HG03097 (cell line): Measurements from ENCODE around the gene MYH9.
"Not testable (repeated sequence)": the region's sequence is repeated elsewhere in the genome, so short reads cannot be mapped to it uniquely, and the experiment has no call there.

ENCODE experiments used
- ATAC-seq: cut with Tn5 transposase; IDR thresholded peaks from one replicate; pipeline ENCODE4 v1.9.1; 2021; ENCODE audit not compliant: unreplicated experiment, low FRiP score

The MYH9 gene

DNA sequence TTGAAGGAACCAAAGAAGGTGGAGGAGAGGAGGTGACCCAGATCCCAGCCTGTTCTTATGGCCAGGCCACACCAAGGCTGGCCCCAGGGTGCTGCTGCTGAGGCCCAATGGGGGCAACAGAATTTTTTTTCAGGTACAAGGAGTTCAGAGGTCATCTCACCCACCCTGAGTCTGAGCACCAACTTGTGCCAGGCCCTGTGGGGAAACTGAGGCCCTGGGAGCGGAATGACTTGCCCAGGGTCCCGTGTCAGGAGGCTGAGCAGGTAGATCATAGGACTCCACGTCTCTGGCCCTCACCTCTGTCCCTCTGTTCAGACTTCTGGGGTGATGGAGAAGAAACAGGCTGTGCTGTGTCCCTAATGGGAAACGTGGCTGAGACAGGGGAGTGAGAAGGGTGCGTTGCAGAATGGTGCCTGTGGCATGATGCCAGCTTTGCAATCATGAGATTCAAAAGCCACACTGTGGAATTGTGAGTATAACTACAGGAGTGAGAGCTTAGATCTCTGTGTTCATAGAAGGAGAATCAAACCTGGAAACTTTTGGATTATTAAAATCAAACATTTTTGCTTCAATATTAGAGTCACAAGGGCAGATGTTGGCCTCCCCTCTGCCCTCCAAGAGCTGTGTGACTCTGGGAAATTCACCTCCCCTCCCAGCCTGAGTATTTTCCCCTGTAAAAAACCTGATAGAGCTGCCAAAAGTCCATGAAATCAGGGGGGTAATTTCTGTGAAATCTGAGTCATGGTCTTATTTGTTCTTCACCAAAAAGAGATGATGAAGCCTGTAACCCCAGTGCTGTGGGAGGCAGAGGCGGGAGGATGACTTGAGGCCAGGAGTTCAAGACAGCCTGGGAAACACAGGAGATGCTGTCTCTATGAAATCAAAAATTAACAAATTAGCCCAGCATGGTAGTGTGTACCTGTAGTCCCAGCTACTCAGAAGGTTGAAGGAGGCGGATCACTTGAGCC, 134.0 kb downstream of the MYH9 start:
- ATAC-seq: no peak

DNA sequence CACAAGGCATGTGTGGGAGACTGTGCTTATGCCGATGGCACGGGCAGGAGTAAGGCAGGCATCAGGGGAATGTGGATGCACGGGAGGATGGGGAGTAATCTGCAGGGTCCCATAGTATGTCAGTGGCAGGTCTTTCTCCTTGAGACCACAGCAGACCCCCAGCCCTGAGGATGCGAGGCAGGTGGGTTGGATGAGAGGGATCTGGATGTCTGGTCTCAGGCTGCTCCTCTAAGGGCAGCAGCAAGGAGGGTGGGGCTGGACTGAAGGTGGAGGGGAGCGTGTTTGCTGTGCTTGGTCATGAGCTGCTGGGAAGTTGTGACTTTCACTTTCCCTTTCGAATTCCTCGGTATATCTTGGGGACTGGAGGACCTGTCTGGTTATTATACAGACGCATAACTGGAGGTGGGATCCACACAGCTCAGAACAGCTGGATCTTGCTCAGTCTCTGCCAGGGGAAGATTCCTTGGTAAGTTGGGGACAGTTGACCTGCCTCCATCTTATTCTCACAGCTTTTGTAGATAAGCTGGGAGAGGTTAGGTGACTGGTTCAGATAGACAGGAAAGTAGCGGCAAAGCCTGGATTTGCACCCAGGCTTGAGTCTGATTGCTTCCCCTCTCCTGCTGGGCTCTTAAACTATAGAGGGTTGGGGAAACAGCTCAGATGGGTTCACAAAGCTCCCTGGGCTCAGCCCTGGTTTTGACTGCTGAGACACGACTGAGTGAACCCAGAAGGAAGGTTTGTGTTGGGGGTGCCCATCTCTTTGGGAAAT, 134.8 kb downstream of the MYH9 start, which contains the start of gene APOL1:
Gene APOL1 (plus strand): TSS at position 380 of the 769 bp plus-strand sequence. CDS start 1,823 bp downstream, outside the sequence.
- ATAC-seq: peak; percentile 61

DNA sequence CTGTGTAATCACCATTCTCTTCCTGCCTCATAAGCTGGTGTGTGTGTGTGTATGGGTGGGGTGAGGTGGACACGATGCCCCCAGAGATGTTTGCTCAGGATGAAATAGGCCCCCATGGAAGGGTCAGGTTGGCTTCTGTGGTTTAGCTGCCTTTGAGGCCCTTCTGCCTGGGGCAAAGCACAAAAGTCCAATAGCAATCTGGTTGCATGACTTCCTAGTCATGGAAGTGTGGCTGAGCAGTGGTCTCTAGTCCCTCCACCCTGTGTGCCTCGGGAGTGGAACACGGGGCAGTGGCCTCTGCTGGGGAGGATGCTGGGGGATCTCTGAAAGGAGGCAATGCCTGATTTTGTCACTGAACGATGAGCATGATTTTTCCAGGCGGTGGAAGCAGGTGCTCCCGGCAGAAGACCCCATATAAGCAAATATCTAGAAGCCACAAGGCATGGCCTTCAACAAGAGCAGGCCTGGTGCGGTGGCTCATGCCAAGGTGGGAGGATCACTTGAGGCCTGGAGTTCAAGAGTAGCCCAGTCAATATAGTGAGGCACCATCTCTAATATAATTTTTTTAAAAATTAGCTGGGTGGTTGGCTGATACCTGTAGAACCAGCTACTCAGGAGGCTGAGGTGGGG, 135.7 kb downstream of the MYH9 start:
- not testable (repeated sequence) for ATAC-seq

DNA sequence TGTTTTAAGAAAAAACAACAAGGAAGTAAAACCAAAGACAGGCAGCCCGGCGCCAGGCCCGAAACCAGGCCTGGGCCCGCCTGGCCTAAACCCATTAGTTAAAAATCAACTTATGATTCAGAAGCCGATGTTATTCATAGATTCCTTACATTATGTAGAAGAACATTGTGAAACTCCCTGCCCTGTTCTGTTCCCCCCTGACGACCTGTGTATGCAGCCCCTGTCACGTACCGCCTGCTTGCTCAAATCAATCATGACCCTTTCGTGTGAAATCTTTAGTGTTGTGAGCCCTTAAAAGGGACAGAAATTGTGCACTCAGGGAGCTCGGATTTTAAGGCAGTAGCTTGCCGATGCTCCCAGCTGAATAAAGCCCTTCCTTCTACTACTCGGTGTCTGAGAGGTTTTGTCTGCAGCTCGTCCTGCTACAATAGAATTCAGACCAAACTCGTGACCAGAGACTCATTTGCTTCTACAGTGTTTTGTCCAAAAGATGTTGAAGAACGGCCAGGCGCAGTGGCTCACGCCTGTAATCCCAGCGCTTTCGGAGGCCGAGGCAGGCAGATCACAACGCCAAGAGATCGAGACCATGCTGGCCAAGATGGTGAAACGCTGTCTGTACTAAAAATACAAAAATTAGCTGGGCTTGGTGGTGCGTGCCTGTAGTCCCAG, 137.3 kb downstream of the MYH9 start:
- ATAC-seq: not testable (repeated sequence)

DNA sequence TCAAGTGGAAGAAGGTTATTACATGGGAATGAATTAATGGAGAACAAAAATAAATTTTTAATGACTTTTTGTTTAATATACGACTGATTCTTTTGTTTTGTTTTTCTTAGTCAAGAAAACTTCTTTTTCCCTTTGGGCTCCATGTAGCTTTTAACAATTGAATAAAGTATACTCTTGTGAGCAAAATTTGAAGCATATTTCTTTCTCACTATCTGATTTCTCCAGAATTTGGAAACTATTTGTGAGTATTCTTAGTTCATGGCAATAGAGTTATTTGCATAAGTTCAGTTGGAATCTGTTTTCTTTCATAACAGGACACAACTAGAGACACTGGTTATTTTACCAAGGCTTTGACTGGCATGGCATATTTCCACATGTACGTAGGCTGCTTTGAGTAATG, 138.6 kb downstream of the MYH9 start:
- ATAC-seq: no peak

DNA sequence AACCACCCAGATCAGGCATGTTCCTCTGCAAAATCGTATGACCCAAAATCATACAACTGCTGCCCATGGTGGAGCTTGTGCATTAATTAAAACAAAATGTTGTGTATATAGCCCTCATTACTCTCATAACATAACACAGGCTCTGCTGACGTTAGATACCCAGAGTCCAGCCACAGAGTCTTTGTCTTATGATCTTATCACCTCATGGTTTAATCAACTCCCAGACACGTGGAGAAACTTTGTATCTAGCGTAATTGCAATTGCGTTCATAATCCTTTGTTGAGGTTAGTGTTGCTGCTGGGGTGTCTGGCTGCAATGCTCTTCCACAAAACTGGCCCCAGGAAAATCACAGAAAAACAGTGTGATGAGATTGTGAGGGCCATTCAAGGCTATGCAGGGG, 139.8 kb downstream of the MYH9 start:
- no peak for ATAC-seq

DNA sequence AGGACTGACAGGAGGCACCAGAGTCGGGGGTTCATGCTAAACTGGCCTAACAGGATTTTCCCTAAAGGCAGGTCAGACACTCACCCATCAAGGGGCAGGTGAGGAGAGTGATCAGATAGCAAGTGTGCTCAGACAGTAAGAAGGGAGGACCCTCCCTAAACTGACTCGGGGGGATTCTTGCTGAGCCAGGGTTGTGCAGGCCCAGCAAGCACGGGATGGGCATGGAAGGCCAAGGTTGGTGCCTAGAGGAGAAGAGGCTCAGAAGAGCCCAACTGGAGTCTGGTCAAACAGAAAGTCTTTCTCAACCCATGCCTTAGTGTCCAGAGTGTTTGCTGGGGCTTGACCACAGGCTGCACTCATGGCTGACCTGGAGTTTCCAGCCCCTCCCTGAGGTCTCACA, 141.0 kb downstream of the MYH9 start:
- no peak for ATAC-seq

DNA sequence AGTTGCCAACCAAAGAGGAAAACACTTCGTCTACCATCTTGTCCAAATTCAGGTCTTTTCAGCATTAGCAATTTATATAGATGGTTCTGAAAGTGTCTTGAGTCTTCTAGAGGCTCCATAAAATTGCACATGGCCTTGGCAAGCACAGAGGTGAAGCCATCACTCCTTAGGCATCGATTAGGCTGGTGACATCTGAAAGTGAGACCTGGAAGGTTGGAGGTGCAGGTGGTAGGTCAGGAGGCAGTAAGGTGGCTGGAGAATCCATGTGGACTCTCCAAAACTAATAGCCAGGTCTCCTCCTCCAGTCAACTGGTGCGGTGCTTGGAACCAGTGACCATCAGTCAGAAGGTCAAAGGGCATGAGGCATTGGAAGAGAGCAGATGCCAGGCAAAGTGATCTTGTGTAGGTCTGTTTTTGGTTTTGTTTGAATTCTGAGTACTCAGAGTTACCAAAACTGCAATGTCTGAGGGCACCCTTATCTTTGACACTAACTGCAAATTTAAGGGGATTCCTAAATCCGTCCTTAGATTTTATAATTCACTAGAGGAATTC, 141.9 kb downstream of the MYH9 start:
- ATAC-seq: no peak

DNA sequence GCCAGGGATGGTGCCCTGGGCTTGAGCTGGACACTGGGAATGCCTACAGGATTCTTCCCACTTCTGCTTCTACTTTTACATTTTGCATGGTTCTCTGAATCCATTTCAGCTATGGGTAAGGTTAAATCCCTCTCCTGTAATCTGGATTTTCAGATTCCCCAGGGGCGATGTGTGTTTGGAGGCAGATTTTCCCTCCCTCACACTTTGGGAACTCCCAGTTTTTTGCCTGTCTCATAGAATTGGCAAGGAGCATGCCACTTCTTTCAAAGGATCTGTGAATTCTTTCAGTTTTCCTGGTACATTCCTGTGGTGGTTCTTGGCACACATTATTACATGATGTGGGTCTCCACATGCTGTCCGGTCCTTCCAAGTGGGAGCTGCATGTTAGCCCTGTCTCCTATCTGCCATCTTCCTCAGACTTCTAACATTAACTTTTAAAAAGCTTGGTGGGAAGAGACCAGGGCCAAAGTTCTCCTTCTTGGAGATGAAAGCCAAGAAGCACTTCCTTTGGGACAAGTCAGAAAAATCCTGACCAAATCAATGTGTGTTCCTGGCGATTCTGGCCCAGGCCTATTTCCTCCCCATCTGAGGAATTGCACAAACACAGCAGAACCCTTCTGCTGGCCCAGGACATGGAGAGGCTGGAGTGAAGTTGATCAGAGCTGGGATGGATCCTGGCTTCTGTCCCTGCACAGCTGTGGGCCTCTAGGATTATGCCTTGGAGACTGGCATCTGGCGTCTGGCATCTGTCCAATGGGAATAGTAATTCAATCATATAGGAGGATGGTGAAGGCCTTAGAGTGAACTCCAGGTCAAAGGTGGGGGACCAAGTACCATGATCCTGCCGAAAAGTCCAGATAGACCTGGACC, 143.0 kb downstream of the MYH9 start:
- no peak for ATAC-seq

DNA sequence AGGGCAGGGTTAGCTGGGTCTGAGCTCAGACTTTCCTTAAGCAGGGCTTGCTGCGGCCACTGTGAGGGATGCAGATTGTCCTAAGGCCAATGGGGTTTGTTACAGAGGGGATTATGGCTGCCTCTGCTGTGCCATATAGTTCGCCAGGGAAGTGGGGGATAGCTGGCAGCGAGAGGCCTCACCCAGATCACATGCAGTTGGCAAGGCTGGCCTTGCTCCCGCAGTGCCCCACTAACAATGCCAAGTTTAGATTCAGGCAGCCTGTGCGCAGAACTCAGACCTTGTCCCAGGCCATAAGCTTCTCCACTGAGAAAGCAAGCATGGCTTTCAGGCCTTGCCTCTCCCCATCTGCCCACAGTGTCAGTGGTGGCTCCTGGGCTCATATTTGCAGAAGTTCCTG, 143.8 kb downstream of the MYH9 start:
- ATAC-seq: no peak

DNA sequence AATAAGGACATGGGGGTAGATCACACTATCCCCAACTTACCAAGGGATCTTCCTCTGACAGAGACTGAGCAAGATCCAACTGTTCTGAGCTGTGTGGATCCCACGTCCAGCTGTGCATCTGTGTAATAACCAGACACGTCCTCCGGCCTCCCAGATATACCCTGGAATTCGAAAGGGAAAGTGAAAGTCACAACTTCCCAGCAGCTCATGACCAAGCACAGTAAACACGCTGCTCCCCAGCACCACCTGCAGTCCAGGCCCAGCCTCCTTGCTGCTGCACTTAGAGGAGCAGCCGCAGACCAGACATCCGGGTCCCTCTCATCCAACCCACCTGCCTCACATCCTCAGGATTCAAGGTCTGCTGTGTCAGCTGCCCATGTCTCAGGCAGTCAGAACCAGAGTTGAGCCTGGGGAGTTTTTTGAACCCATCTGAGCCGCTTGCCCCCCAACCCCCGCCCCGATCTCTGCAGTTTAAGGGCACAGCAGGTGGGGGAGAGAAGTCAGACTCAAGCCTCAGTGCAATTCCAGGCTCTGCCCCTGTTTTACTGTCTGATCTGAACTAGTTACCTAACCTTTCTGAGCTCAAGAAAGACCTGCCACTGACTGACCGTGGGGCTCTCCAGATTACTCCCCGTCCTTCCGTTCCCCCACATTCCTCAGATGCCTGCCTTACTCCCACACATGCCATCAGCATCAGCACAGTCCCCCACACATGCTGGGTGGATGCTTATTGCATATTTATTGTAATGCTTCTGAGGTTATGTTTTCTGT, 148.2 kb downstream of the MYH9 start, which contains the start of gene APOL2:
Gene APOL2 (minus strand): TSS at position 127 of the 771 bp plus-strand sequence. CDS start 6,365 bp downstream, outside the sequence.
- ATAC-seq: peak; percentile 95

DNA sequence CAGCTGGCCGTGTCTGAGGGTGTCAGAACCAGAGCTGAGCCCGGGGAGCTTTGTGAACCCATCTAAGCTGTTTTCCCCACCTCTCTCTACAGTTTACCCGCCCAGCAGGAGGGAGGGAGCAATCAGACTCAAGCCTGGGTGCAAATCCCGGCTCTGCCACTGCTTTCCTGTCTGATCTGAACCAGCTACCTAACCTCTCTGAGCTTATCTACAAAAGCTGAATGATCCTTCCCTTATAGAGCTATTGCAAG, 148.7 kb downstream of the MYH9 start:
- ATAC-seq: no peak

DNA sequence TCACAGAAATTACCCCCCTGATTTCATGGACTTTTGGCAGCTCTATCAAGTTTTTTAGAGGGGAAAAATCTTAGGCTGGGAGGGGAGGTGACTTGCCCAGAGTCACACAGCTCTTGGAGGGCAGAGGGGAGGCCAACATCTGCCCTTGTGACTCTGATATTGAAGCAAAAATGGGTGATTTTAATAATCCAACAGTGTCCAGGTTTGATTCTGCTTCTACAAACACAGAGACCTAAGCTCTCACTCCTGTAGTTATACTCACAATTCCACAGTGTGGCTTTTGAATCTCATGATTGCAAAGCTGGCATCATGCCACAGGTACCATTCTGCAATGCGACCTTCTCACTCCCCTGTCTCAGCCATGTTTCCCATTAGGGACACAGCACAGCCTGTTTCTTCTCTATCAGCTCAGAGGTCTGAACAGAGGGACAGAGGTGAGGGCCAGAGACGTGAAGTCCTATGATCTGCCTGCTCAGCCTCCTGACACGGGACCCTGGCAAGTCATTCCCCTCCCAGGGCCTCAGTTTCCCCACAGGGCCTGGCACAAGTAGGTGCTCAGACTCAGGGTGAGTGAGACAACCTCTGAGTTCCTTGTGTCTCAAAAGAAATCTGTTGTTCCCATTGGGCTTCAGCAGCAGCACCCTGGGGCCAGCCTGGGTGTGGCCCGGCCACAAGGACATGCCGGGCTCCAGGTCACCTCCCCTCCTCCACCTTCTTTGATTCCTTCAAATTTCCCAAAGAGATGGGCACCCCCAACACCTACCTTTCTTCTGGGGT, 149.2 kb downstream of the MYH9 start:
- no peak for ATAC-seq

DNA sequence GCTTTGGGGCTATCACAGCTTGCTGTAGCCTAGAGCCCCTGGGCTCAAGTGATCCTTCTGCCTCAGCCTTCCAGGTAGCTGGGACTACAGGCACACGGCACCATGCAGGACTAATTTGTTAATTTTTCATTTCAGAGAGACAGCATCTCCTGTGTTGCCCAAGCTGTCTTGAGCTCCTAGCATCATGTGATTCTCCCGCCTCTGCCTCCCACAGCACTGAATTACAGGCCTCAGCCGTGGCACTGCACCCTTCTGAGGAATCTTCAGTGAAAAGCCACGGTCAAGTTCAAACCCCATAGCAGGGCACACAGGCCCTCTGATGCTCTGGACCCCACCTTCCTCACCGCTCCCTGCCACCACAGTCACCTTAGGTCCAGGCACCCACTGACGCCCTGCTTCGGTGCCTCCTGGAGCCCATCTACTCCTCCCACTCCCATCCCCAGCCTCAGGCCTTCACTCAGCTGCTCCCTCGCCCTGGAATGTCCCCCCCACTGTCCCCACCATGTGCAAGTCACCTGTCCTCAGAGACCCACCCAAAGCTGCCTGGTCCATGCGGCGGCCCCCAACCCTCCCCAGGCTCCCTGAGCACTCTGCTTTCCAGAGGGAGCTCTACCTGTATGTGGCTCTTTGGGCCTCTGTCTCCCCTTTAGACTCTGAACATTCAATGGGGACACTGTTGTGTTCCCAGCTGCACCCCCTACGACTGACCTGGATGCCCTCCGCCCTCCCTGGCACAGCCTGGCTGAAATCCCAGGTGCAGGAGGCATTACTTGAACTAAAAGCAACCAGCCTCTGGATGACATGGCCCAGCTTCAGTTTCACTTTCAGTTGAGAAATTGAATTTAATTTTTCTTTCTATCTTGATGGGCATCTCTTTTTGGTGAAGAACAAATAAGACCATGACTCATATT, 150.1 kb downstream of the MYH9 start:
- ATAC-seq: no peak

DNA sequence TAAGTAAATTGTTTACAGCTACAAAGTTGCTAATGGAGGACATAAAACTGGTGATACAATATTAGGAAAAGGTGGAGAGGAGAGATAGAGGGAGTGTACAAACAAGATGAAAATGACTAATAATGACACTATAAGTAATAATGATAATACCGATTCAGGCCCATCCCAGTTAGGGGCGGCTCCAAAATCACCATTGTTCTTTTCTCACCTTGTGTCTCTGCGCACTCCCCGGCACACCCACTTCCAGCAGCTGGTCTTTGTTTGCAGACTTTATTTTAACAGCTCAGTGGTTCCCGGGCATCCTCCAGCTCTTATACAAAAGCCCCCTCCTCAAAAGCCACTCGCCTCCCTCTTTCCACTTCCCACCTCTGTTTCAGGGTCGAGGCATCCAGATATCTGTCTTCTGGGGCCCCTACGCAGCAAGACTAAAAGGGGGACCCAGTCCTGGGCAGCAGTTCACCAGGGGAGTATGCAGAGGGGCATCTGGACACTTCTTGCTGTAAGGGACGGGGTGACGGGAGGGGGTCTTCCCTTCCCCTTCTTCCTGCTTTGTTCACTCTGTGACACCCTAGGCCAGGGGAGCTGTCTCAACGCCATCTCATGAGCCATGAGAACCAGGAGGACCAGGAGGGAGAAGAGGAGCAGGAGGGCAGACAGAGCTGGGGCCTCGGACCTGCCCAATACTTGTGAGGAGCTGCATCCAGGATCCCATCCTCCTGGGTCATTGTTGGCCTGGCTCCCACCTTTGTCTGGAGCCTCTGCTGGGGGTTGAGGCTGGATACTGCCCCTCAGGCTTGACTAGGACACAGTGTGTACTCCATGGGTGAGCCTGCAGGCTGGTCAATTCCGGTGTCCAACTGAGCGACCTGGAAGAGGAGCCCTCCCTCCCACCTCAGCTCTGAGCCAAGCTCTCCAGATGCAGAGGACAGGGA, 151.1 kb downstream of the MYH9 start:
- no peak for ATAC-seq

DNA sequence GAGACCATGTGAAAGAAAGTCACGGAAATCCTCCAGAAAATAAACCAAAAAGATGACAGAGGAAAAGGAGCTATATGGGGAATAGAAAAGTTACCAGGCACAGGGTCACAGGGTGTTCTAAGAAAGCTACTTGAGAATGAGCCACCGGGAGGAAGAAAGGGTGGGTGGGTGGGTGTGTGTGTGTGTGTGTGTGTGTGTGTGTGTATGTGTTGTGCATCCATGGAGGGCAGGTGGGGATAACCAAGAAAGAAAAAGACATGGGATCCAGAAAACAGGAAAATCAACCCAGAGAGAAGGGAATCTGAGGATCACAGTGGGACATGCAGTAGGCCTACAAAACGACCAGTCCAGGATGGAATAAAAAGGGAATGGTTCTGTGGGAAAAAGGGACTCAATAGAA, 152.2 kb downstream of the MYH9 start:
- no peak for ATAC-seq
